Type B pancreatic cell (in vitro differentiated cells): ENCODE results near the gene AP2S1. TPM values are rescaled to one million over a fixed set of nuclear protein-coding genes. Genes with fewer than 3 reads are reported as not detected.

Source experiments
- DNase-seq: peaks from one replicate; pipeline ENCODE4 v3.0.0; 2021; ENCODE audit warnings: mixed read lengths; ENCODE audit not compliant: unreplicated experiment; ENCODE audit errors: extremely low spot score
- H3K27ac Mint-ChIP-seq: 2 replicates; pipeline ENCODE4 v1.8.0; 2021; ENCODE audit warnings: mild to moderate bottlenecking, mixed read lengths
- H3K27me3 Mint-ChIP-seq: 2 replicates; pipeline ENCODE4 v1.8.0; 2021; ENCODE audit warnings: mixed read lengths
- H3K36me3 Mint-ChIP-seq: 2 replicates; pipeline ENCODE4 v1.8.0; 2021; ENCODE audit warnings: mixed read lengths
- H3K4me1 Mint-ChIP-seq: one replicate; pipeline ENCODE4 v1.8.0; 2021; ENCODE audit warnings: mixed read lengths; ENCODE audit not compliant: unreplicated experiment
- H3K4me3 Mint-ChIP-seq: 2 replicates; pipeline ENCODE4 v1.8.0; 2021; ENCODE audit warnings: mild to moderate bottlenecking, mixed read lengths
- H3K9me3 Mint-ChIP-seq: 2 replicates; pipeline ENCODE4 v1.8.0; 2021; ENCODE audit warnings: mixed read lengths
- total RNA-seq: library from RNA; stranded (reverse); gene quantifications from 2 replicates; pipeline ENCODE4 v1.2.1, GENCODE V29; 2021; ENCODE audit warnings: low replicate concordance
- TF ChIP-seq, protein P1 (sequence below): fragments of 200-600 bp; sonication (generic); conservative IDR thresholded peaks from 2 replicates; pipeline ENCODE4 v1.5.0; 2021; ENCODE audit warnings: antibody characterized with exemption, mild to moderate bottlenecking

AP2S1 gene
- total RNA-seq, 1 donor from 2014 or later = 128 TPM

DNA sequence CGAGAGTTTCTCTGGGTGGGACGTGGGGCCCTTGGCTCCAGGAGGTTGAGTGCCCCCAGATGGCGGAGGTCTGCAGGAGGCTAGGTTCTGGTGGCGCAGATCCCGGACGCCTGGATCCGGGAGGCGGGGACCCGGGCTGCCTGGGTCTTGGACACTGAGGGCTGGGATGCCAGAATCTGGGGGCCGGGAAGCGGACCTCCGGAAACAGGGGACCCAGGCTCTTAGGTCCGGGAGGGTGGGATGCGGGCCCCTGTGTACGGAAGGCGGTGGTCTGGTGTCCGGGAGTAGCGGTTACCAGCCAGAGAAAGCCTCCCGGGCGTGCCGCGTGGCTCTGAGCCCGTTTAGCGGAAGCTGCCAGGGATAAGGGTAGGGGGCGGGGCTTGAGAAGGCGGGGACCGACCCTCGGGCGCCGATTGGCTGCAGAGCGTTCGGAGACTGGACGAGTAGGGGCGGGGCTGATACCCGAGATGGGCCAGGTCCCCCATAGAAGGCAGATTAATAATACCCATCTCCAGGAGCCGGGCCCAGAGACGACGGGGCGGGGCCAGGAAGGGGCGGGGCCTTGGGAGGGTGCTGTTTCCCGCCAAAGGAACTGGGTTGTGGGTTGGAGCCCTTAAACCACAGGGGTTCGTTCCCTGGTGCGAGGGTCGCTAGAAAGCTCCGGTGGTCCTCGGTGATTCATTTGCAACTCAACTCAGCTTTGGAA, 62.2 kb downstream of the AP2S1 start, which contains the start of gene SLC1A5:
TSS of gene SLC1A5 (minus strand) at position 333 of the 706 bp plus-strand sequence. CDS start 629 bp downstream, outside the sequence.
- peak within 1 kb of the TSS; percentile 95 for H3K27ac Mint-ChIP-seq
- H3K4me1 Mint-ChIP-seq = peaks cover 39% of the 10 kb centered on the region
- peak within 1 kb of the TSS; percentile 97 for H3K4me3 Mint-ChIP-seq
- TF ChIP-seq, protein P1, sequence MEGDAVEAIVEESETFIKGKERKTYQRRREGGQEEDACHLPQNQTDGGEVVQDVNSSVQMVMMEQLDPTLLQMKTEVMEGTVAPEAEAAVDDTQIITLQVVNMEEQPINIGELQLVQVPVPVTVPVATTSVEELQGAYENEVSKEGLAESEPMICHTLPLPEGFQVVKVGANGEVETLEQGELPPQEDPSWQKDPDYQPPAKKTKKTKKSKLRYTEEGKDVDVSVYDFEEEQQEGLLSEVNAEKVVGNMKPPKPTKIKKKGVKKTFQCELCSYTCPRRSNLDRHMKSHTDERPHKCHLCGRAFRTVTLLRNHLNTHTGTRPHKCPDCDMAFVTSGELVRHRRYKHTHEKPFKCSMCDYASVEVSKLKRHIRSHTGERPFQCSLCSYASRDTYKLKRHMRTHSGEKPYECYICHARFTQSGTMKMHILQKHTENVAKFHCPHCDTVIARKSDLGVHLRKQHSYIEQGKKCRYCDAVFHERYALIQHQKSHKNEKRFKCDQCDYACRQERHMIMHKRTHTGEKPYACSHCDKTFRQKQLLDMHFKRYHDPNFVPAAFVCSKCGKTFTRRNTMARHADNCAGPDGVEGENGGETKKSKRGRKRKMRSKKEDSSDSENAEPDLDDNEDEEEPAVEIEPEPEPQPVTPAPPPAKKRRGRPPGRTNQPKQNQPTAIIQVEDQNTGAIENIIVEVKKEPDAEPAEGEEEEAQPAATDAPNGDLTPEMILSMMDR = no peak
- peaks cover 4% of the 10 kb centered on the region for H3K9me3 Mint-ChIP-seq
- H3K27me3 Mint-ChIP-seq = no peaks in the 10 kb centered on the region
- DNase-seq = peak; percentile 98
- peaks cover 3% of the 10 kb centered on the region for H3K36me3 Mint-ChIP-seq

Other genes starting within 250 kb of the AP2S1 start
- 315 and 335 TPM in 2 replicates for gene CALM3, start 249.5 kb downstream of the AP2S1 start, total RNA-seq
- gene PTGIR, start 225.8 kb downstream of the AP2S1 start, total RNA-seq = 0.46 TPM in 1 of 2 replicates, not detected in the other
- gene GNG8, start 214.6 kb downstream of the AP2S1 start, total RNA-seq = 2.4 TPM in 1 of 2 replicates, not detected in the other
- gene DACT3, start 189.7 kb downstream of the AP2S1 start, total RNA-seq = 1.3 and 24.5 TPM in 2 replicates
- 56.8 and 70.8 TPM in 2 replicates for gene PRKD2, start 133.7 kb downstream of the AP2S1 start, total RNA-seq
- 24.2 and 38.4 TPM in 2 replicates for gene FKRP, start 104.8 kb downstream of the AP2S1 start, total RNA-seq
- 83.4 and 105 TPM in 2 replicates for gene STRN4, start 104.4 kb downstream of the AP2S1 start, total RNA-seq
- gene SLC1A5, start 62.3 kb downstream of the AP2S1 start, total RNA-seq = 91.4 and 137 TPM in 2 replicates
- 54.1 and 72.3 TPM in 2 replicates for gene ARHGAP35, start 10.2 kb upstream of the AP2S1 start, total RNA-seq
- 3.6 and 6.6 TPM in 2 replicates for gene NPAS1, start 169.0 kb upstream of the AP2S1 start, total RNA-seq
- 28.4 and 37.3 TPM in 2 replicates for gene TMEM160, start 197.8 kb upstream of the AP2S1 start, total RNA-seq